GM19238 (cell line): Measurements from ENCODE around the gene COQ9.

Experiments used
- DNase-seq: peaks from one replicate; pipeline ENCODE4 v3.0.0; 2011; ENCODE audit warnings: low spot score; ENCODE audit not compliant: insufficient read length

The COQ9 gene

GRCh38 chr16:57471852-57472664 is 24.8 kb downstream of the COQ9 start:
- no peak for DNase-seq

- DNase-seq, result no peak
Measured at GRCh38 chr16:57472665-57473060, 25.4 kb downstream of the COQ9 start.

GRCh38 chr16:57473176-57473840 is 26.0 kb downstream of the COQ9 start:
- DNase-seq, result no peak

- DNase-seq, result no peak
Measured at GRCh38 chr16:57473906-57474305, 26.6 kb downstream of the COQ9 start.

GRCh38 chr16:57474671-57475661 is 27.7 kb downstream of the COQ9 start:
- no peak for DNase-seq

GRCh38 chr16:57475711-57476339 is 28.5 kb downstream of the COQ9 start:
- DNase-seq, result peak; percentile 87

- no peak for DNase-seq
Measured at GRCh38 chr16:57476546-57477410, 29.5 kb downstream of the COQ9 start.

GRCh38 chr16:57477531-57478202 is 30.4 kb downstream of the COQ9 start:
- no peak for DNase-seq

- DNase-seq, result no peak
Measured at GRCh38 chr16:57478396-57479204, 31.3 kb downstream of the COQ9 start.

GRCh38 chr16:57479205-57479975 is 32.1 kb downstream of the COQ9 start:
- DNase-seq, result no peak

- no peak for DNase-seq
Measured at GRCh38 chr16:57479976-57480753, 32.9 kb downstream of the COQ9 start.

- no peak for DNase-seq
Measured at GRCh38 chr16:57480754-57481230, 33.5 kb downstream of the COQ9 start.

GRCh38 chr16:57481421-57481820 is 34.1 kb downstream of the COQ9 start:
- no peak for DNase-seq

- DNase-seq, result no peak
Measured at GRCh38 chr16:57482845-57483545, 35.7 kb downstream of the COQ9 start.

GRCh38 chr16:57483725-57484514 is 36.6 kb downstream of the COQ9 start:
- no peak for DNase-seq
